Left lobe of liver (tissue), 2 donors: ENCODE results near the gene SRSF5. TPM values are rescaled to one million over a fixed set of nuclear protein-coding genes. Genes with fewer than 3 reads are reported as not detected.
"Not testable (repeated sequence)": the region's sequence is repeated elsewhere in the genome, so short reads cannot be mapped to it uniquely, and the experiment has no call there.

Experiments
- ATAC-seq: fragments of 200-7000 bp; cut with Tn5 transposase; one replicate; pipeline ENCODE4 v1.9.1; 2020; ENCODE audit warnings: mild to moderate bottlenecking, moderate library complexity
- DNase-seq: peaks from one replicate; pipeline ENCODE4 v3.0.0-alpha.2; 2020; ENCODE audit warnings: low spot score
- total RNA-seq: library from RNA; stranded (reverse); gene quantifications from one replicate; pipeline ENCODE4 v1.2.1, GENCODE V29; 2021
- donor health status: DM: no; HTN: no; CAD: no; lungs with moderate emphysema.
- donor health status: DM: no; HTN: yes; CAD: no.

The SRSF5 gene
- total RNA-seq, 1 donor from 2014 or later: 160 TPM

- ATAC-seq: no peak
- DNase-seq: no peak
Observed at GRCh38 chr14:69803753-69804152, 36.8 kb downstream of the SRSF5 start.

- no peak for DNase-seq
- ATAC-seq: no peak
Observed at GRCh38 chr14:69804902-69805301, 38.0 kb downstream of the SRSF5 start.

DNA sequence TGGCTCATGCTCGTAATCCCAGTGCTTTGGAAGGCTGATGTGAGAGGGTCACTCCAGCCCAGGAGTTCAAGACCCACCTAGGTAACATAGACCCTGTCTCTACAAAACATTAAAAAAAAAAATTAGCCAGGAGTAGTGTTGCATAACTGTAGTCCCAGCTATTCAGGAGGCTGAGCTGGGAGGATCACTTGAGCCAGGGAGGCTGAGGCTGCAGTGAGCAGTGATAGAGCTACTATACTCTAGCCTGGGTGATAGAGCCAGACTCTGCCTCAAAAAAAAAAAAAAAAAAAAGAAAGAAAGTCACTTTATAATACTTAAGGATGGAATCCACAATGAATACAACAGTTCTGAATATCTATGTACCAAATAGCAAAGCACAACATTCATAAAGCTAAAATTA lies 40.2 kb downstream of the SRSF5 start:
- ATAC-seq (no peak), DNase-seq (no peak)

GRCh38 chr14:69808919-69809808 lies 42.2 kb downstream of the SRSF5 start:
- peak; percentile 80 for DNase-seq
- ATAC-seq: peak; percentile 91

DNA sequence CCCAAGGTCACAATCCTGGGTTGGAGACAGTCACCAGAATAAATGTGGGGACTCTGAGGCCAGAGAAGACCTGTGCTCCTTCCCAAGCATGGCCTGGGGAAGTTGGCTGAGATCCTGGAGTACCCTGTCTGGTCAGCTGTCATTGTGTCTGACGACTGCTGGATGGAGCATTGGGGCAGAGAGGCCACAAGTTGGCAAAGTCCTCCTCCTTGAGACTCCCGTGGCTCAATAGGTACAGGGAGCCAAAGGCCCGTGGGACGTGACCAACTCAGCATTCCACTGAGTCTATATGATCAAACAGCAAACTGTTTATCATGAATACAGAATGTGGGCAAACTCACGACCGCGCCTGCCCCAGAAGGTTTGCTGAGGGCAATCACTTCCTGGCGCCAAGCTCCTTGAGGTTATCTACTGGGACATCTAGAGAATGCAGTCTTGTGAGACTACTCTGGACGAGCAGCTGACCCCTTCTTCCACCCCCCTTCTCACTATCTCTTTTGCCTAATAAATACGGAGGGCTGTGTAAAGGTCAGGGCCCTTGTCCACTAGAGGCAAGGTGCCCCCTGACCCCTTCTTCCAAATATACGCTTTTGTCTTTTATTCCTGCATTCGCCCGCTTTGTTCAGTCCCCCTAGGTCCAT lies 44.4 kb downstream of the SRSF5 start:
- ATAC-seq (no peak), DNase-seq (no peak)

DNA sequence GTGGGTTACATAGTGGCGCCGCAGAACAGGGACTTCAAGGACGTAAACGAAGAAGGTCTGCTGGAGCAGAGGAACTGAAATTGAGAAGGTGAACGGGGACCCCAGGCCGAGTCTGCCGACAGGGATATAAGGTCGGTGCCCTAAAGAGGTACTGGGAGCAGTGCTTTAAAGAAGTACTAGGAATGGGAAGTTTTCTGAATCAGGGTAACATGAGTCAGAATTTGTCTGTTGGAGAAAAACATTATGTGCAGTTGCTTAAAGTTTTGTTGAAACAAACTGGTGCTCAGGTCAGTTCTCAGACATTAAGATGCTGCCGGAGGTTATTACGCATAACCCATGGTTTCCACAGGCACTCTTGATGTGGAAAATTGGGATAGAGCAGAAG lies 44.9 kb downstream of the SRSF5 start:
- no peak for ATAC-seq
- DNase-seq: no peak

DNA sequence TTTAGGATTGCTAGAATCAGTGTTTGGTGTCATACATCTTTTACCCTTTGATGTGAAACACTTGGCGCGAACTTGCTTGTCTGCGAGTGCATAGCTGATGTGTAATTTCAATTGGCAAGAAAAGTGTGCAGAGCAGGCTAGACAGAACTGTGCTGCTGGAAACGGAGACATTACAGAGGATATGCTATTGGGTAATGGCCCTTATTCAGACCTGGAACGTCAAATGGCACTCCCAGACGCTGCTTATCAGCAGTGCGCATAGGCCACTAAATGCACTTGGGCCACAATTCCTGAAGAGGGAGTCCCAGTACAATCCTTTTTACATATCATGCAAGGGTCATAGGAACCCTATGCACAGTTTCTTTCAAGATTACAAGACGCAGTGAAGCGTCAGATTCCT lies 45.8 kb downstream of the SRSF5 start:
- DNase-seq (no peak), ATAC-seq (peak; percentile 3)

- DNase-seq, ATAC-seq: not testable (repeated sequence)
Observed at GRCh38 chr14:69813346-69813745, 46.4 kb downstream of the SRSF5 start.

DNA sequence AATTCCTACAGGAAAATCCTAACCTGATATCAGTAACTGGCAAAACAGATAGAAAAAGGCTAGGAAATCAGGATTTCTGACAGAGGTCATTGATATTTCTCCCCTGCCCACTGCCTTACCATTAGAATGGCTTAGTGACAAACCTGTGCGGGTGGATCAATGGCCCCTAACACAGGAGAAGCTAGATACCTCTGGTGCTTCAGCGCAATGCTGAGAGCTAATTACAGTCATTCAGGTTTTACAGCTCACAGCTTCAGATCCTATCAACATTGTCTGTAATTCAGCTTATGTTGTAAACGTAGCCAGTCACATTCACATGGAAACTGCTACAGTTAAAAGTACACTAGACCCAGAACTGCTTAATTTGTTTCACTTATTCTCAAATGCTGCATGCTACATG lies 47.5 kb downstream of the SRSF5 start:
- DNase-seq: no peak
- no peak for ATAC-seq

DNA sequence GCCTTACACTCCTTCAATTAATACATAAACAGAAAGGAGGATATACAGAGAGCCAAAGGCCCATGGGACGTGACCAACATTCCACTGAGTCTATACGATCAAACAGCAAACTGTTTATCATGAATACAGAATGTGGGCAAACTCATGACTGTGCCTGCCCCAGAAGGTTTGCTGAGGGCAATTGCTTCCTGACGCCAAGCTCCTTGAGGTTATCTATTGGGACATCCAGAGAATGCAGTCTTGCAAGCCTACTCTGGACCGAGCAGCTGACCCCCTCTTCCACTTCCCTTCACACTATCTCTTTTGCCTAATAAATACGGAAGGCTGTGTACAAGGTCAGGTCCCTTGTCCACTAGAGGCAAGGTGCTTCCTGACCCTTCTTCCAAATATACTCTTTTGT lies 48.6 kb downstream of the SRSF5 start:
- ATAC-seq (no peak), DNase-seq (no peak)

GRCh38 chr14:69816216-69816615 lies 49.3 kb downstream of the SRSF5 start:
- ATAC-seq (no peak), DNase-seq (no peak)

- peak; percentile 98 for ATAC-seq
- no peak for DNase-seq
Observed at GRCh38 chr14:69818758-69819191, 51.8 kb downstream of the SRSF5 start.

DNA sequence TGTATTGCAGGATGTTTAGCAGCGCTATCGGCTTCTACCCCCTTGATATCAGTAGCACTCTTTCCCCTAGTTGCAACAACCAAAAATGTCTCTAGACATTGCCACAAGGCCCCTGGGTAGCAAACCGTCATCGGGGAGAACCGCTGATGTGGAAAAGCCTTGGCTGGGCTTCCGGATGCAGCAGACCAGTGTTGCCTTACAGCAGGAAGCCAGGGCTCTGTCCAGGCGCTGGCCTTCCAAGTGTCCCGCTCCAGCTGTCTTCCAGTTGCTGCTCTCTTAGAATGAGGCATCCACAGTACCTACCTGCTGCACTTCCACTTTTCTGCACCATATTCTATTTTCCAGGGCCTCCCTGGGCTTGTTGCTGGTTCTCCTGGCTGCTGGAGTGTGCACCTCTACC lies 52.7 kb downstream of the SRSF5 start:
- no peak for ATAC-seq
- DNase-seq: no peak

GRCh38 chr14:69820991-69821390 lies 54.0 kb downstream of the SRSF5 start:
- DNase-seq: no peak
- no peak for ATAC-seq

Other genes with a start within 250 kb of the SRSF5 start
- gene CCDC177, start 192.3 kb upstream of the SRSF5 start, total RNA-seq: 0.08 TPM
- 14.8 TPM for gene SUSD6, start 155.5 kb upstream of the SRSF5 start, total RNA-seq
- gene SLC10A1, start 30.1 kb downstream of the SRSF5 start, total RNA-seq: 117 TPM
- gene SMOC1, start 112.3 kb downstream of the SRSF5 start, total RNA-seq: 75.6 TPM